H1 (cell line): ENCODE results near the gene JPH2. TPM values are rescaled to one million over a fixed set of nuclear protein-coding genes. Genes with fewer than 3 reads are reported as not detected.

Experiments
- CTCF ChIA-PET: fragments of 300-600 bp; sonication (Branson Sonifier 250); formaldehyde crosslinking; loops from one replicate; lab custom pipeline; 2021; ENCODE audit not compliant: partially characterized antibody; lab: Charles Lee
- POLR2A ChIA-PET: fragments of 300-600 bp; sonication (Branson Sonifier 250); formaldehyde crosslinking; loops from one replicate; lab custom pipeline; 2021; ENCODE audit warnings: inconsistent platforms; ENCODE audit not compliant: partially characterized antibody; lab: Charles Lee
- DNase-seq, 2 experiments: peaks; one replicate each; pipeline versions ENCODE4 v3.0.0 to v3.0.0-alpha.2; 2010 to 2022; ENCODE audit warnings: low spot score in 2 of 2, low read depth in 1 of 2, mixed read lengths in 1 of 2
- FAIRE-seq: peaks from 2 replicates; lab custom pipeline; 2011; peaks lifted over from hg19 to GRCh38; lab: Jason Lieb, UNC
- H2AFZ ChIP-seq: 2 replicates; pipeline ENCODE4 v1.8.1; 2012; ENCODE audit warnings: low read length, inconsistent platforms
- H2AK5ac ChIP-seq: 2 replicates; pipeline ENCODE4 v1.6.1; 2013; ENCODE audit warnings: low read depth, low read length
- H2BK120ac ChIP-seq: replicated peaks from 2 replicates; pipeline ENCODE3; 2013; ENCODE audit warnings: low read depth, low read length, inconsistent platforms
- H2BK12ac ChIP-seq: 2 replicates; pipeline ENCODE4 v1.6.1; 2013; ENCODE audit warnings: low read depth, low read length
- H2BK15ac ChIP-seq: 2 replicates; pipeline ENCODE4 v1.6.1; 2013; ENCODE audit warnings: low read length
- H2BK20ac ChIP-seq: 2 replicates; pipeline ENCODE4 v1.6.1; 2013; ENCODE audit warnings: low read length
- H2BK5ac ChIP-seq: 2 replicates; pipeline ENCODE4 v1.6.1; 2013; ENCODE audit warnings: low read depth, low read length
- H3K14ac ChIP-seq: 2 replicates; pipeline ENCODE4 v1.6.1; 2013; ENCODE audit warnings: inconsistent platforms; ENCODE audit not compliant: insufficient read length
- H3K18ac ChIP-seq: 2 replicates; pipeline ENCODE4 v1.6.1; 2013; ENCODE audit warnings: low read length; ENCODE audit errors: extremely low read depth
- H3K23ac ChIP-seq: 2 replicates; pipeline ENCODE4 v1.6.1; 2013; ENCODE audit warnings: inconsistent platforms; ENCODE audit not compliant: insufficient read length
- H3K23me2 ChIP-seq: 2 replicates; pipeline ENCODE4 v1.6.1; 2013; ENCODE audit warnings: low read depth, low read length
- H3K27ac ChIP-seq: 2 replicates; pipeline ENCODE4 v1.6.1; 2011; ENCODE audit warnings: low read depth, low read length, inconsistent platforms
- H3K27me3 ChIP-seq, 4 experiments: replicated peaks in 1 of 4; 1 replicate in 1 of 4; 2 replicates in 3 of 4; pipeline versions ENCODE4 v1.6.1 to v1.8.1; 2011 to 2013; ENCODE audit warnings: low read length in 3 of 4, mild to moderate bottlenecking in 3 of 4, inconsistent platforms in 2 of 4, mixed read lengths in 2 of 4, moderate library complexity in 1 of 4; ENCODE audit not compliant: control insufficient read depth in 3 of 4, insufficient read depth in 3 of 4; ENCODE audit errors: extremely low read depth in 1 of 4
- H3K36me3 ChIP-seq, 4 experiments: 2 replicates each; pipeline versions ENCODE4 v1.6.1 to v1.8.1; 2011 to 2013; ENCODE audit warnings: mild to moderate bottlenecking in 4 of 4, low read length in 3 of 4, moderate library complexity in 2 of 4, control low read depth in 1 of 4, inconsistent platforms in 1 of 4; ENCODE audit not compliant: insufficient read depth in 4 of 4, control insufficient read depth in 2 of 4
- H3K4ac ChIP-seq: replicated peaks from 2 replicates; pipeline ENCODE3; 2013; ENCODE audit warnings: low read length, low read depth, mixed read lengths, inconsistent platforms; ENCODE audit not compliant: insufficient read length
- H3K4me1 ChIP-seq, 4 experiments: replicated peaks in 1 of 4; 1 replicate in 1 of 4; 2 replicates in 3 of 4; pipeline versions ENCODE4 v1.6.1 to v1.8.1; 2011 to 2013; ENCODE audit warnings: low read length in 3 of 4, inconsistent platforms in 2 of 4, mixed read lengths in 1 of 4; ENCODE audit not compliant: insufficient read depth in 4 of 4, control insufficient read depth in 3 of 4
- H3K4me2 ChIP-seq, 2 experiments: 2 replicates each; pipeline versions ENCODE4 v1.6.1 to v1.8.1; 2011 to 2013; ENCODE audit warnings: low read depth in 2 of 2, low read length in 2 of 2, control low read depth in 1 of 2, inconsistent platforms in 1 of 2, mild to moderate bottlenecking in 1 of 2; ENCODE audit not compliant: insufficient read depth in 1 of 2
- H3K4me3 ChIP-seq, 4 experiments: fragments of 200-600, 300-600 bp in 1 of 4; sonication (generic), shearing (Covaris generic), sonication (Bioruptor Twin) in 1 of 4; 2 replicates each; pipeline versions ENCODE4 v1.5.1 to v1.8.1; 2011 to 2016; ENCODE audit warnings: low read length in 4 of 4, low read depth in 3 of 4, control low read depth in 2 of 4, inconsistent platforms in 2 of 4, mild to moderate bottlenecking in 2 of 4, mixed read lengths in 1 of 4, moderate library complexity in 1 of 4; ENCODE audit not compliant: insufficient read depth in 2 of 4; ENCODE audit errors: extremely low read depth in 1 of 4
- H3K56ac ChIP-seq: replicated peaks from 2 replicates; pipeline ENCODE3; 2013; ENCODE audit warnings: low read depth, mild to moderate bottlenecking, mixed read lengths, low read length, inconsistent platforms; ENCODE audit not compliant: insufficient read length
- H3K79me1 ChIP-seq: 2 replicates; pipeline ENCODE4 v1.6.1; 2013; ENCODE audit warnings: low read depth, low read length, control low read depth
- H3K79me2 ChIP-seq, 2 experiments: 2 replicates each; pipeline versions ENCODE4 v1.6.1 to v1.8.1; 2012 to 2013; ENCODE audit warnings: low read length in 2 of 2, mild to moderate bottlenecking in 2 of 2, inconsistent platforms in 1 of 2; ENCODE audit not compliant: insufficient read depth in 2 of 2, control insufficient read depth in 1 of 2
- H3K9ac ChIP-seq, 4 experiments: replicated peaks in 1 of 4; 1 replicate in 1 of 4; 2 replicates in 3 of 4; pipeline versions ENCODE4 v1.6.1 to v1.8.1; 2011 to 2013; ENCODE audit warnings: low read depth in 3 of 4, low read length in 3 of 4, control low read depth in 2 of 4, mild to moderate bottlenecking in 2 of 4, moderate library complexity in 2 of 4, inconsistent platforms in 1 of 4; ENCODE audit errors: extremely low read depth in 1 of 4
- H3K9me3 ChIP-seq, 2 experiments: 2 replicates each; pipeline versions ENCODE4 v1.6.1 to v1.8.1; 2012 to 2013; ENCODE audit warnings: mild to moderate bottlenecking in 2 of 2, moderate library complexity in 2 of 2, control low read depth in 1 of 2, inconsistent platforms in 1 of 2, low read depth in 1 of 2, low read length in 1 of 2, mixed read lengths in 1 of 2; ENCODE audit not compliant: insufficient read depth in 2 of 2
- H4K20me1 ChIP-seq, 2 experiments: replicated peaks in 1 of 2; 2 replicates each; pipeline versions ENCODE3 to v1.8.1; 2011 to 2013; ENCODE audit warnings: inconsistent platforms in 2 of 2, low read length in 2 of 2, mild to moderate bottlenecking in 1 of 2; ENCODE audit not compliant: insufficient read depth in 2 of 2, control insufficient read depth in 1 of 2
- H4K5ac ChIP-seq: 2 replicates; pipeline ENCODE4 v1.6.1; 2013; ENCODE audit warnings: low read length, low read depth, mixed read lengths, inconsistent platforms; ENCODE audit not compliant: insufficient read length
- H4K8ac ChIP-seq: 2 replicates; pipeline ENCODE4 v1.8.0; 2013; ENCODE audit warnings: mild to moderate bottlenecking, moderate library complexity, low read length, inconsistent platforms; ENCODE audit not compliant: insufficient read depth; ENCODE audit errors: extremely low read depth
- H4K91ac ChIP-seq: replicated peaks from 2 replicates; pipeline ENCODE3; 2013; ENCODE audit warnings: low read length, mixed read lengths, inconsistent platforms; ENCODE audit not compliant: insufficient read length
- TAF7 ChIP-seq: optimal IDR thresholded peaks from 2 replicates; pipeline ENCODE3; 2011; ENCODE audit warnings: low read depth, mild to moderate bottlenecking, inconsistent platforms, low read length, moderate library complexity, borderline replicate concordance
- WGBS, 2 experiments: shearing (Covaris generic) in 1 of 2; methylation state at CpG; one replicate each; pipeline versions ENCODE4 v1.1.6 to v1.1.7; 2013 to 2015; ENCODE audit warnings: low lambda C conversion rate in 2 of 2, mixed read lengths in 2 of 2, inconsistent platforms in 1 of 2, low coverage in 1 of 2, missing lambda C conversion rate in 1 of 2; ENCODE audit not compliant: insufficient replicate concordance in 2 of 2, insufficient coverage in 1 of 2, insufficient read length in 1 of 2; ENCODE audit errors: extremely low coverage in 1 of 2, missing lambda C conversion rate in 1 of 2; 5-methylcytosine and 5-hydroxymethylcytosine counted together
- polyA plus RNA-seq, 7 experiments: library from polyadenylated mRNA; depleted of rRNA in 3 of 7; stranded (reverse) in 5 of 7; unstranded in 2 of 7; fragments of >200 nt in 5 of 7; fragments of 200-250 nt in 2 of 7; gene quantifications; 1 replicate in 5 of 7; 2 replicates in 1 of 7; 4 replicates in 1 of 7; pipeline versions ENCODE4 v1.2.1 to v1.2.3, GENCODE V29; 2011 to 2013; ENCODE audit warnings: missing spikeins in 2 of 7, mixed read lengths in 2 of 7
- total RNA-seq: library from RNA; stranded (reverse); fragmentation: NEBNext Ultra II Directional; extraction: Animal tissue kit (Norgen Biotek cat#: 25700); gene quantifications from 2 replicates; pipeline ENCODE4 v1.2.1, GENCODE V29; 2021

Gene JPH2
- total and polyA plus RNA-seq, 2 of the 8 experiments (the other 6 are each of a cell fraction or from before 2014, with no cell fraction given): 0.59 to 1.3 TPM

GRCh38 chr20:44215125-44215524, 28.1 kb upstream of the JPH2 start:
- no peak overlapping the region for H3K18ac ChIP-seq
- H2BK15ac ChIP-seq: no peak overlapping the region
- no peak overlapping the region for H3K27ac ChIP-seq
- peaks cover 0 to 7% of the 10 kb centered on the region in 2 experiments; a peak in 1 of 4 replicates for H3K79me2 ChIP-seq
- H4K20me1 ChIP-seq: peaks cover 0 to 3% of the 10 kb centered on the region in 2 experiments
- H2BK12ac ChIP-seq: no peak overlapping the region
- H2BK120ac ChIP-seq: no peak overlapping the region
- no peak for FAIRE-seq
- H3K23me2 ChIP-seq: peaks cover 3% of the 10 kb centered on the region
- 63% methylated on average over 7 of the region's 7 CpGs; no CpG with 5 or more reads in 1 of the 2 experiments for WGBS, 2 experiments
- no peak overlapping the region for H4K8ac ChIP-seq
- CTCF ChIA-PET: interaction anchor here (0.6 to 11.2 kb wide), 37 partner anchors 8 to 394 kb away, joined by 3 to 153 read pairs (median 6); partner anchors contain the start of genes FITM2 and GDAP1L1
- H3K56ac ChIP-seq: no peak overlapping the region
- DNase-seq: peak in 1 of 2 experiments; percentile 74
- POLR2A ChIA-PET: no interaction called here
- no peak overlapping the region for H2BK20ac ChIP-seq
- H2BK5ac ChIP-seq: no peak overlapping the region
- H4K5ac ChIP-seq: no peak overlapping the region
- no peaks in the 10 kb centered on the region for H3K9me3 ChIP-seq
- H3K4me2 ChIP-seq: no peak overlapping the region
- no peak overlapping the region for H4K91ac ChIP-seq
- H3K9ac ChIP-seq: no peak overlapping the region; a peak in 1 of 7 replicates
- peaks cover 0 to 4% (median 3%) of the 10 kb centered on the region in 4 experiments; a peak in 6 of 7 replicates for H3K4me1 ChIP-seq
- 0 out of 2 replicates have a peak, but pooled peaks cover 3% of the 10 kb centered on the region for H3K79me1 ChIP-seq
- H3K23ac ChIP-seq: no peak overlapping the region
- no peaks in the 10 kb centered on the region for H3K36me3 ChIP-seq
- H3K4ac ChIP-seq: no peak overlapping the region
- no peak overlapping the region for H2AK5ac ChIP-seq
- H3K4me3 ChIP-seq: no peak overlapping the region
- H3K27me3 ChIP-seq: no peaks in the 10 kb centered on the region
- no peak overlapping the region for H3K14ac ChIP-seq
- no peak overlapping the region for H2AFZ ChIP-seq
- no peak for TF ChIP-seq TAF7
